Measurements from ENCODE around the gene CPA1.

GRCh38 chr7:130344271-130344866 lies 35.9 kb upstream of the CPA1 start, which contains the start of gene CPA5:
- TF ChIP-seq ZNF747 (CRISPR knock-in tag; IDR thresholded peaks at IDR 0.05; ENCODE audit: borderline replicate concordance) (no peak), PHF8 (CRISPR knock-in tag; IDR thresholded peaks at IDR 0.05) (no peak), ZNF891 (CRISPR knock-in tag; IDR thresholded peaks at IDR 0.05) (no peak), POLR2G (IDR thresholded peaks at IDR 0.05; ENCODE audit: low read depth, low read length) (no peak), RFX5 (IDR thresholded peaks at IDR 0.05; ENCODE audit: low read depth, low read length) (no peak)
- TF ChIP-seq, protein P1, sequence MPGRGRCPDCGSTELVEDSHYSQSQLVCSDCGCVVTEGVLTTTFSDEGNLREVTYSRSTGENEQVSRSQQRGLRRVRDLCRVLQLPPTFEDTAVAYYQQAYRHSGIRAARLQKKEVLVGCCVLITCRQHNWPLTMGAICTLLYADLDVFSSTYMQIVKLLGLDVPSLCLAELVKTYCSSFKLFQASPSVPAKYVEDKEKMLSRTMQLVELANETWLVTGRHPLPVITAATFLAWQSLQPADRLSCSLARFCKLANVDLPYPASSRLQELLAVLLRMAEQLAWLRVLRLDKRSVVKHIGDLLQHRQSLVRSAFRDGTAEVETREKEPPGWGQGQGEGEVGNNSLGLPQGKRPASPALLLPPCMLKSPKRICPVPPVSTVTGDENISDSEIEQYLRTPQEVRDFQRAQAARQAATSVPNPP (CRISPR knock-in tag; IDR thresholded peaks at IDR 0.05): no peak
